Stomach smooth muscle (tissue), 2 donors: ENCODE results near the gene ANAPC4.

ENCODE experiments used
- H3K27ac ChIP-seq: one replicate; pipeline ENCODE4 v1.7.0; 2013; ENCODE audit warnings: mild to moderate bottlenecking, low read length, inconsistent platforms
- H3K27me3 ChIP-seq, 2 donors: one replicate each; pipeline ENCODE4 v1.7.0; 2013; ENCODE audit warnings: low read length in 2 of 2; ENCODE audit not compliant: insufficient read depth in 2 of 2, control insufficient read depth in 1 of 2
- H3K36me3 ChIP-seq, 2 donors: one replicate each; pipeline ENCODE4 v1.7.0; 2013; ENCODE audit warnings: low read length in 2 of 2; ENCODE audit not compliant: control insufficient read depth in 2 of 2, insufficient read depth in 2 of 2
- H3K4me1 ChIP-seq: one replicate; pipeline ENCODE4 v1.7.0; 2013; ENCODE audit warnings: low read length; ENCODE audit not compliant: control insufficient read depth, insufficient read depth
- H3K4me3 ChIP-seq, 2 donors: one replicate each; pipeline ENCODE4 v1.7.0; 2013; ENCODE audit warnings: low read length in 2 of 2
- H3K9ac ChIP-seq, 2 donors: one replicate each; pipeline ENCODE4 v1.7.0; 2013; ENCODE audit warnings: low read length in 2 of 2, mild to moderate bottlenecking in 1 of 2
- H3K9me3 ChIP-seq, 2 donors: one replicate each; pipeline ENCODE4 v1.7.0; 2013; ENCODE audit warnings: low read length in 2 of 2; ENCODE audit not compliant: control insufficient read depth in 2 of 2
- donor health status: healthy.
- donor health status: Pancreatic carcinoma.

Gene ANAPC4

GRCh38 chr4:25449688-25450087 lies 72.6 kb downstream of the ANAPC4 start:
- no peak overlapping the region for H3K27ac ChIP-seq
- H3K36me3 ChIP-seq = no peaks in the 10 kb centered on the region
- H3K4me3 ChIP-seq = no peak overlapping the region
- H3K9ac ChIP-seq = no peak overlapping the region
- no peaks in the 10 kb centered on the region for H3K9me3 ChIP-seq
- H3K4me1 ChIP-seq = no peaks in the 10 kb centered on the region
- peaks cover 0 to 2% of the 10 kb centered on the region in 2 donors for H3K27me3 ChIP-seq

GRCh38 chr4:25450491-25450901 lies 73.4 kb downstream of the ANAPC4 start:
- no peak overlapping the region for H3K4me3 ChIP-seq
- no peak overlapping the region for H3K27ac ChIP-seq
- no peaks in the 10 kb centered on the region for H3K36me3 ChIP-seq
- peaks cover 0 to 2% of the 10 kb centered on the region in 2 donors for H3K27me3 ChIP-seq
- H3K4me1 ChIP-seq = no peaks in the 10 kb centered on the region
- no peaks in the 10 kb centered on the region for H3K9me3 ChIP-seq
- no peak overlapping the region for H3K9ac ChIP-seq

- peaks cover 0 to 2% of the 10 kb centered on the region in 2 donors for H3K27me3 ChIP-seq
- H3K36me3 ChIP-seq = no peaks in the 10 kb centered on the region
- no peaks in the 10 kb centered on the region for H3K9me3 ChIP-seq
- no peak overlapping the region for H3K4me3 ChIP-seq
- H3K9ac ChIP-seq = no peak overlapping the region
- no peak overlapping the region for H3K27ac ChIP-seq
- no peaks in the 10 kb centered on the region for H3K4me1 ChIP-seq
Observed at GRCh38 chr4:25451676-25452075, 74.6 kb downstream of the ANAPC4 start.

- no peaks in the 10 kb centered on the region for H3K36me3 ChIP-seq
- peaks cover 0 to 2% of the 10 kb centered on the region in 2 donors for H3K27me3 ChIP-seq
- no peak overlapping the region for H3K27ac ChIP-seq
- H3K4me1 ChIP-seq = no peaks in the 10 kb centered on the region
- no peak overlapping the region for H3K9ac ChIP-seq
- no peaks in the 10 kb centered on the region for H3K9me3 ChIP-seq
- H3K4me3 ChIP-seq = no peak overlapping the region
Observed at GRCh38 chr4:25452081-25452480, 75.0 kb downstream of the ANAPC4 start.

GRCh38 chr4:25454476-25454875 lies 77.4 kb downstream of the ANAPC4 start:
- H3K27me3 ChIP-seq = no peaks in the 10 kb centered on the region
- H3K9ac ChIP-seq = no peak overlapping the region
- H3K4me1 ChIP-seq = no peaks in the 10 kb centered on the region
- no peaks in the 10 kb centered on the region for H3K9me3 ChIP-seq
- no peak overlapping the region for H3K4me3 ChIP-seq
- H3K27ac ChIP-seq = no peak overlapping the region
- no peaks in the 10 kb centered on the region for H3K36me3 ChIP-seq

DNA sequence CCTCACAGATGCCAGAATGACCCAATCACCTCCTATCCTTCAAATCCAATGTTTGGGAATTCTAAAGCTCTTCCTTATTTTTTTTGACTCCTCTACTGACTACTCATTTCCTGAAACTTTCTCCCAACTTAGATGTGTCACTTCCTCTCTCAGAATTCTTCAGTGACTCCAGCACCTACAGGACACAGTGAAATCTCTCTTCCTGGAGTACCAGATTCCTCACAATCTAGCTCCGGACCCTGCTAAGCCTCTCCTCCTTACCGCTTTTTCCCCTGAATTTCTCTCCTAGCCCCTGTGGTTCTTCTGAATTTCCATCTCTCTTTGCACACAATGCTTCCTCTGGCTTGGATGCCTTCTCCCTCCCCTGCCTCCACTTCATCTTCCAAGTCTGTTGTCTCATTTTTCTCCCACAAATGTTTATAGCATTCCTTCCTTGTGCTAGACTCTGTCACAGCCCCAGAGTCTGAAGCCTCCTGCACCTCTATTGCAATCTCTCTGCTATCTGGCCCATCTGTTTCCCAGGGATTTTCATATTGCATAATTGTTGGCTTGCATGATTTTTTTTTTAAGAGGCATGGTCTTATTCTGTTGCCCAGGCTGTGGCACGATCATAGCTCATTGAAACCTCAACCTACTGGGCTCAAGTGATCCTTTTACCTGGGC lies 80.1 kb downstream of the ANAPC4 start:
- no peaks in the 10 kb centered on the region for H3K9me3 ChIP-seq
- no peak overlapping the region for H3K9ac ChIP-seq
- no peaks in the 10 kb centered on the region for H3K36me3 ChIP-seq
- H3K4me3 ChIP-seq = no peak overlapping the region
- no peaks in the 10 kb centered on the region for H3K4me1 ChIP-seq
- H3K27ac ChIP-seq = no peak overlapping the region
- H3K27me3 ChIP-seq = no peaks in the 10 kb centered on the region

- Histone ChIP-seq H3K27me3 (no peaks in the 10 kb centered on the region), H3K4me3 (no peak overlapping the region), H3K9ac (no peak overlapping the region), H3K4me1 (no peaks in the 10 kb centered on the region), H3K27ac (no peak overlapping the region), H3K36me3 (no peaks in the 10 kb centered on the region), H3K9me3 (peaks cover 0 to 5% of the 10 kb centered on the region in 2 donors)
Observed at GRCh38 chr4:25466966-25467697, 90.1 kb downstream of the ANAPC4 start.

DNA sequence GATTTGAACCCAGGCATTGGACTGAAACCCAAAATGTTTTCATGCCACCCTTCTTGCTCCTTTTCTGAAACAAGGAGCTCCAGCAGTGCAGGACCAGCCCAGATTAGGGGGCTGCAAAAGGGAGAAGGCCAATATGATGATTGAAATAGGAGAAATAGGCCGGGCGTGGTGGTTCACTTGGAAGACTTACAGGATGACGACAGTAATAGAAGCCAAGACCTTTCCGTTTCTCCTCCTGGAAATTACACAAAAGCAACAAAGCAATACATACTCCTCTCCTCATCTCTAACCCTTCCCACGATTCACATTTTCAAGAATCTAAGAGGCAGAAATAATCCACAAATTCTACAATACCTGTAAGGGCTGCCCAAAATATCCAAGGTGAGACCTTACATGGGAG lies 90.8 kb downstream of the ANAPC4 start:
- Histone ChIP-seq H3K4me3 (no peak overlapping the region), H3K9ac (no peak overlapping the region), H3K27ac (no peak overlapping the region), H3K36me3 (no peaks in the 10 kb centered on the region), H3K9me3 (peaks cover 0 to 5% of the 10 kb centered on the region in 2 donors), H3K27me3 (no peaks in the 10 kb centered on the region), H3K4me1 (no peaks in the 10 kb centered on the region)
